Endodermal cell (in vitro differentiated cells): ENCODE results near the gene ARID5B. TPM values are rescaled to one million over a fixed set of nuclear protein-coding genes. Genes with fewer than 3 reads are reported as not detected.

Experiments
- DNase-seq: peaks from one replicate; pipeline ENCODE4 v3.0.0-alpha.2; 2017
- H3K27ac ChIP-seq: 2 replicates; pipeline ENCODE4 v1.5.1; 2013; ENCODE audit warnings: mild to moderate bottlenecking, low read depth, low read length, moderate library complexity
- H3K27me3 ChIP-seq: 2 replicates; pipeline ENCODE4 v1.6.1; 2013; ENCODE audit warnings: mild to moderate bottlenecking, low read length, moderate library complexity; ENCODE audit not compliant: insufficient read depth, control insufficient read depth, poor library complexity, severe bottlenecking
- H3K36me3 ChIP-seq: 2 replicates; pipeline ENCODE4 v1.7.0; 2013; ENCODE audit warnings: mild to moderate bottlenecking, low read length, moderate library complexity; ENCODE audit not compliant: control insufficient read depth, insufficient read depth
- H3K4me1 ChIP-seq: one replicate; pipeline ENCODE4 v1.7.0; 2013; ENCODE audit warnings: low read length; ENCODE audit not compliant: control insufficient read depth, insufficient read depth
- H3K4me3 ChIP-seq: 2 replicates; pipeline ENCODE4 v1.5.1; 2013; ENCODE audit warnings: mild to moderate bottlenecking, low read length, moderate library complexity
- H3K9ac ChIP-seq: 2 replicates; pipeline ENCODE4 v1.6.1; 2013; ENCODE audit warnings: mild to moderate bottlenecking, low read length, moderate library complexity; ENCODE audit not compliant: poor library complexity, severe bottlenecking; ENCODE audit errors: extremely low read depth
- H3K9me3 ChIP-seq: 2 replicates; pipeline ENCODE4 v1.6.1; 2013; ENCODE audit warnings: mild to moderate bottlenecking, low read length, moderate library complexity; ENCODE audit not compliant: control insufficient read depth
- H3K27ac Mint-ChIP-seq: 2 replicates; pipeline ENCODE4 v1.8.0; 2020; ENCODE audit warnings: mixed read lengths
- H3K27me3 Mint-ChIP-seq: 2 replicates; pipeline ENCODE4 v1.8.0; 2021; ENCODE audit warnings: mild to moderate bottlenecking, mixed read lengths; ENCODE audit not compliant: insufficient read depth
- H3K36me3 Mint-ChIP-seq: 2 replicates; pipeline ENCODE4 v1.8.0; 2020; ENCODE audit warnings: low read depth, mixed read lengths
- H3K4me1 Mint-ChIP-seq: 2 replicates; pipeline ENCODE4 v1.8.0; 2020; ENCODE audit warnings: mixed read lengths
- H3K4me3 Mint-ChIP-seq: 2 replicates; pipeline ENCODE4 v1.8.0; 2020; ENCODE audit warnings: mild to moderate bottlenecking, moderate library complexity, mixed read lengths
- H3K9me3 Mint-ChIP-seq: 2 replicates; pipeline ENCODE4 v1.8.0; 2020; ENCODE audit warnings: mild to moderate bottlenecking, mixed read lengths
- CTCF ChIP-seq: fragments of 200-600 bp; sonication (generic); conservative IDR thresholded peaks from 2 replicates; pipeline ENCODE4 v1.5.0; 2021; ENCODE audit warnings: antibody characterized with exemption, mild to moderate bottlenecking
- WGBS, 2 experiments: methylation state at CpG; one replicate each; pipeline versions ENCODE4 v1.1.5 to v1.1.7; 2013; ENCODE audit warnings: missing lambda C conversion rate in 2 of 2, mixed read lengths in 1 of 2; ENCODE audit not compliant: insufficient coverage in 1 of 2, insufficient read length in 1 of 2; 5-methylcytosine and 5-hydroxymethylcytosine counted together
- total RNA-seq, 2 donors: library from RNA; stranded (reverse); fragmentation: NEBNext Ultra II Directional in 1 of 2; extraction: Animal tissue kit (Norgen Biotek cat#: 25700) in 1 of 2; gene quantifications; 2 replicates in 1 of 2; 3 replicates in 1 of 2; pipeline ENCODE4 v1.2.1, GENCODE V29; 2021

ARID5B gene
- total RNA-seq, 2 donors from 2014 or later, result 1.2 to 1.8 TPM

GRCh38 chr10:61959814-61960213 is 58.3 kb downstream of the ARID5B start:
- Histone ChIP-seq H3K27me3 (no peaks in the 10 kb centered on the region), H3K4me3 (no peak overlapping the region), H3K9ac (no peak overlapping the region), H3K4me1 (no peaks in the 10 kb centered on the region), H3K9me3 (no peaks in the 10 kb centered on the region), H3K27ac (no peak overlapping the region), H3K36me3 (no peaks in the 10 kb centered on the region)
- Mint-ChIP-seq H3K36me3 (no peaks in the 10 kb centered on the region), H3K27me3 (peaks cover 2% of the 10 kb centered on the region), H3K9me3 (no peaks in the 10 kb centered on the region), H3K27ac (no peak overlapping the region), H3K4me1 (peaks cover 12% of the 10 kb centered on the region), H3K4me3 (no peak overlapping the region)
- DNase-seq, result no peak
- no peak for TF ChIP-seq CTCF
- 67 to 94% methylated on average over 1 to 2 of the region's 2 CpGs for WGBS, 2 experiments

- Histone ChIP-seq H3K9me3 (no peaks in the 10 kb centered on the region), H3K36me3 (no peaks in the 10 kb centered on the region), H3K27ac (no peak overlapping the region), H3K9ac (no peak overlapping the region), H3K4me1 (no peaks in the 10 kb centered on the region), H3K4me3 (no peak overlapping the region), H3K27me3 (no peaks in the 10 kb centered on the region)
- no peak overlapping the region for H3K27ac Mint-ChIP-seq
- no peaks in the 10 kb centered on the region for H3K27me3 Mint-ChIP-seq
- WGBS, 2 experiments, result 98% methylated on average over 2 of the region's 2 CpGs; no CpG with 5 or more reads in 1 of the 2 experiments
- no peaks in the 10 kb centered on the region for H3K36me3 Mint-ChIP-seq
- no peak for DNase-seq
- no peaks in the 10 kb centered on the region for H3K9me3 Mint-ChIP-seq
- no peak for TF ChIP-seq CTCF
- peaks cover 12% of the 10 kb centered on the region for H3K4me1 Mint-ChIP-seq
- H3K4me3 Mint-ChIP-seq, result no peak overlapping the region
These were observed 59.1 kb downstream of the ARID5B start for GRCh38 chr10:61960396-61961120.

- H3K9ac ChIP-seq, result no peak overlapping the region
- no peak overlapping the region for H3K4me3 Mint-ChIP-seq
- H3K36me3 ChIP-seq, result no peaks in the 10 kb centered on the region
- H3K9me3 ChIP-seq, result no peaks in the 10 kb centered on the region
- H3K4me1 Mint-ChIP-seq, result peaks cover 12% of the 10 kb centered on the region
- no peaks in the 10 kb centered on the region for H3K27me3 ChIP-seq
- WGBS, 2 experiments, result 81 to 84% methylated on average over 8 of the region's 8 CpGs
- no peaks in the 10 kb centered on the region for H3K9me3 Mint-ChIP-seq
- TF ChIP-seq CTCF, result no peak
- H3K4me3 ChIP-seq, result no peak overlapping the region
- no peaks in the 10 kb centered on the region for H3K36me3 Mint-ChIP-seq
- H3K27me3 Mint-ChIP-seq, result no peaks in the 10 kb centered on the region
- no peaks in the 10 kb centered on the region for H3K4me1 ChIP-seq
- no peak overlapping the region for H3K27ac ChIP-seq
- DNase-seq, result no peak
- H3K27ac Mint-ChIP-seq, result no peak overlapping the region
These were observed 59.8 kb downstream of the ARID5B start for GRCh38 chr10:61961278-61961677.
